ENCODE results near the gene GAPVD1. TPM values are rescaled to one million over a fixed set of nuclear protein-coding genes. Genes with fewer than 3 reads are reported as not detected.

GAPVD1 gene
- polyA plus RNA-seq, 2 of the 4 experiments (the other 2 are of a cell fraction): 18.2 to 23.0 TPM

- CTCF ChIA-PET: interaction anchor here (0.7 to 1.2 kb wide), 2 partner anchors 9 to 602 kb away, joined by 4 read pairs; partner anchors contain the start of gene OLFML2A
- POLR2A ChIA-PET: no interaction called here
- ATAC-seq: no peak
- no peak overlapping the region for H3K4me2 ChIP-seq
- no peak for DNase-seq (ENCODE audit: low read depth in 1 of 2, low spot score in 1 of 2)
- H3K4me1 ChIP-seq: peaks cover 2% of the 10 kb centered on the region; the same call in 2 of the 3 replicates
- TF ChIP-seq ZSCAN20 (CRISPR knock-in tag; IDR thresholded peaks at IDR 0.05) (no peak), POLR2A (IDR thresholded peaks at IDR 0.05; ENCODE audit: low read length) (no peak), NFE2L2 (conservative IDR thresholded peaks at IDR 0.05; ENCODE audit: low read length) (no peak), CTCF (IDR thresholded peaks at IDR 0.05) (no peak), PHF8 (IDR thresholded peaks at IDR 0.05; ENCODE audit: borderline replicate concordance, low read depth) (no peak), EHMT2 (IDR thresholded peaks at IDR 0.05; ENCODE audit: low read depth) (no peak), POLR2AphosphoS2 (conservative IDR thresholded peaks at IDR 0.05; ENCODE audit: low read length) (no peak), EP300 (IDR thresholded peaks at IDR 0.05) (no peak), HMGXB4 (CRISPR knock-in tag; IDR thresholded peaks at IDR 0.05; ENCODE audit: borderline replicate concordance) (no peak), ESRRA (IDR thresholded peaks at IDR 0.05; ENCODE audit: borderline replicate concordance, low read length) (no peak), MAX (IDR thresholded peaks at IDR 0.05) (no peak)
- no peak overlapping the region for H3K27ac ChIP-seq
- no peak overlapping the region for H3K4me3 ChIP-seq
- 54% methylated on average over 5 of the region's 5 CpGs for WGBS (ENCODE audit: missing lambda C conversion rate)
- no peaks in the 10 kb centered on the region for H3K9me3 ChIP-seq
- FAIRE-seq: peak; percentile 23
Observed at GRCh38 chr9:125379208-125379607, 117.6 kb downstream of the GAPVD1 start.

- Histone ChIP-seq H3K9me3 (no peaks in the 10 kb centered on the region), H3K4me2 (no peak overlapping the region), H3K4me3 (no peak overlapping the region), H3K27ac (no peak overlapping the region; a peak in 1 of 6 replicates), H3K4me1 (no peaks in the 10 kb centered on the region)
- FAIRE-seq (no peak), ATAC-seq (peak in 1 of 2 experiments; percentile 24; a peak in 1 of 6 replicates), DNase-seq (ENCODE audit: low read depth in 1 of 2, low spot score in 1 of 2) (no peak)
- ChIA-PET POLR2A (no interaction called here), CTCF (interaction anchor here (0.8 to 1.5 kb wide), 3 partner anchors 10 to 603 kb away, joined by 3 to 4 read pairs (median 3); partner anchors contain the start of gene OLFML2A)
- TF ChIP-seq KDM5A (IDR thresholded peaks at IDR 0.05) (no peak), HMGXB4 (CRISPR knock-in tag; IDR thresholded peaks at IDR 0.05; ENCODE audit: borderline replicate concordance) (no peak), CBX8 (IDR thresholded peaks at IDR 0.05) (no peak), HOXB5 (CRISPR knock-in tag; IDR thresholded peaks at IDR 0.05) (no peak), RCOR1 (IDR thresholded peaks at IDR 0.05; ENCODE audit: low read depth, low read length) (no peak), HES2 (IDR thresholded peaks at IDR 0.05) (no peak), GATA3 (IDR thresholded peaks at IDR 0.05; ENCODE audit: borderline replicate concordance) (no peak), CEBPB (IDR thresholded peaks at IDR 0.05) (no peak)
- 45% methylated on average over 8 of the region's 8 CpGs for WGBS (ENCODE audit: missing lambda C conversion rate)
Observed at GRCh38 chr9:125380406-125380805, 118.8 kb downstream of the GAPVD1 start.

Measured in A549 (cell line).